BJ (cell line): ENCODE results near the gene HAO1. TPM values are rescaled to one million over a fixed set of nuclear protein-coding genes. Genes with fewer than 3 reads are reported as not detected.

Experiments used
- CTCF ChIA-PET: fragments of 350-600 bp; formaldehyde crosslinking; extraction: SDS; loops from one replicate; lab custom pipeline; 2021; ENCODE audit warnings: antibody characterized with exemption, inconsistent platforms; lab: Yijun Ruan, JAX
- POLR2A ChIA-PET: fragments of 300-600 bp; sonication (Branson Sonifier 250); formaldehyde crosslinking; extraction: SDS; loops from one replicate; lab custom pipeline; 2021; ENCODE audit warnings: antibody characterized with exemption; lab: Charles Lee
- DNase-seq: peaks from one replicate; pipeline ENCODE4 v3.0.0-alpha.2; 2011; ENCODE audit warnings: low read depth
- H3K27me3 ChIP-seq: 2 replicates; pipeline ENCODE4 v1.6.0; 2011; ENCODE audit warnings: low read length; ENCODE audit not compliant: control insufficient read depth, insufficient read depth
- H3K36me3 ChIP-seq: 2 replicates; pipeline ENCODE4 v1.5.1; 2011; ENCODE audit warnings: low read length; ENCODE audit not compliant: control insufficient read depth, insufficient read depth
- H3K4me3 ChIP-seq: 2 replicates; pipeline ENCODE4 v1.5.1; 2011; ENCODE audit warnings: low read depth, mild to moderate bottlenecking, control low read depth, low read length
- polyA minus RNA-seq: library from RNA; depleted of rRNA, polyadenylated mRNA; stranded (reverse); fragments of >200 nt; gene quantifications from 2 replicates; pipeline ENCODE4 v1.2.3, GENCODE V29; 2011; rRNA and poly(A)+ RNA removed
- polyA plus RNA-seq: library from polyadenylated mRNA; depleted of rRNA; stranded (reverse); fragments of >200 nt; gene quantifications from 2 replicates; pipeline ENCODE4 v1.2.3, GENCODE V29; 2011; rRNA removed
- TF ChIP-seq, protein P1 (sequence below): IDR thresholded peaks from 2 replicates; pipeline ENCODE4 v1.5.1; 2011; ENCODE audit warnings: low read depth, mild to moderate bottlenecking, control low read depth, inconsistent platforms, low read length, moderate library complexity; ENCODE audit not compliant: insufficient read depth

The HAO1 gene
- not detected in 2 replicates for polyA plus RNA-seq
- polyA minus RNA-seq = not detected in 2 replicates

DNA sequence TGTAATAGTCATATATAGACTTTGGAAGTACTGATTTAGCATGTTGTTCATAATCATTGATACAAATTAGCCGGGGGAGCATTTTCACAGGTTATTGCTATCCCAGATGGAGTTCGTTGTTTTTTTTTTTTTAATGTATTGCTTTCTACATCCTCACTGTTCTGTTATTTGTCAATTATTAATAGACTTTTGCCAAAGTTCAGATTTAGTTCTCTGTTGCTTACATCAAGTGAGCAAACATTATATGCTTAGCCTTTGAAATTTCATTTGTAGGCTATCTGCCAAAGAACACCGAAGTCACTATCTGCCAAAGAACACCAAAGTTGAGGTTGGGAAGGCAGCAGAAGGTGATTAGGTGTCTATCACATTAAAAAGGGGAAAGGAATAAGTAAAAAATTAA is at the start of gene HAO1:
Gene HAO1, minus strand, starts transcription at position 118 of the 400 bp plus-strand sequence. Its CDS starts 36 bp downstream, at position 82.
- CTCF ChIA-PET = no interaction called here
- POLR2A ChIA-PET = no interaction called here
- Histone ChIP-seq H3K36me3 (no peaks in the 10 kb centered on the region), H3K27me3 (no peaks in the 10 kb centered on the region; the same call in 1 of the 2 replicates), H3K4me3 (no peak within 1 kb of the TSS)
- TF ChIP-seq, protein P1, sequence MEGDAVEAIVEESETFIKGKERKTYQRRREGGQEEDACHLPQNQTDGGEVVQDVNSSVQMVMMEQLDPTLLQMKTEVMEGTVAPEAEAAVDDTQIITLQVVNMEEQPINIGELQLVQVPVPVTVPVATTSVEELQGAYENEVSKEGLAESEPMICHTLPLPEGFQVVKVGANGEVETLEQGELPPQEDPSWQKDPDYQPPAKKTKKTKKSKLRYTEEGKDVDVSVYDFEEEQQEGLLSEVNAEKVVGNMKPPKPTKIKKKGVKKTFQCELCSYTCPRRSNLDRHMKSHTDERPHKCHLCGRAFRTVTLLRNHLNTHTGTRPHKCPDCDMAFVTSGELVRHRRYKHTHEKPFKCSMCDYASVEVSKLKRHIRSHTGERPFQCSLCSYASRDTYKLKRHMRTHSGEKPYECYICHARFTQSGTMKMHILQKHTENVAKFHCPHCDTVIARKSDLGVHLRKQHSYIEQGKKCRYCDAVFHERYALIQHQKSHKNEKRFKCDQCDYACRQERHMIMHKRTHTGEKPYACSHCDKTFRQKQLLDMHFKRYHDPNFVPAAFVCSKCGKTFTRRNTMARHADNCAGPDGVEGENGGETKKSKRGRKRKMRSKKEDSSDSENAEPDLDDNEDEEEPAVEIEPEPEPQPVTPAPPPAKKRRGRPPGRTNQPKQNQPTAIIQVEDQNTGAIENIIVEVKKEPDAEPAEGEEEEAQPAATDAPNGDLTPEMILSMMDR = no peak
- DNase-seq = no peak

DNA sequence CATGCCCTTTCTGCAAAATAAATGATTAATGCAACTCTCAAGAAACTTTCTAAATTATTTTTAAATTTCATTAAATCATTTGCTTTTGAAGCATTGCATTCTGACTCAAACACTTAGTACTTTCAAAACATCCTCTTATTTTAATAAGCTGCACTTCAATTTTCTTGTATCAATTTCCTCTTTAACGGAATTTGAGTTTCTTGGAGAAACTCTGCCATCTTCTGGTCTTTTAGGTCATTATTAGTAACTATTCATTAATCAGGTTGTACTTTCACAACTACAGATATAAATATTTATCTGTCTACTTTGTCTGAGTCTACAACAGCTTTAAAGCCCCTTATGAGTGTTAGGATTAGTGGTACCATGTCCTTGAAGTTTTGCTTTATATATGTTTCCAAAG is 49.1 kb upstream of the HAO1 start:
- no peak for DNase-seq
- CTCF ChIA-PET = interaction anchor here (1.4 to 3.3 kb wide), 3 partner anchors 9 to 52 kb away, joined by 3 to 19 read pairs (median 7); no protein-coding TSS in a partner anchor
- POLR2A ChIA-PET = no interaction called here
- Histone ChIP-seq H3K4me3 (no peak overlapping the region), H3K27me3 (no peaks in the 10 kb centered on the region), H3K36me3 (no peaks in the 10 kb centered on the region; the same call in 1 of the 2 replicates)
- TF ChIP-seq, protein P1 = no peak

DNA sequence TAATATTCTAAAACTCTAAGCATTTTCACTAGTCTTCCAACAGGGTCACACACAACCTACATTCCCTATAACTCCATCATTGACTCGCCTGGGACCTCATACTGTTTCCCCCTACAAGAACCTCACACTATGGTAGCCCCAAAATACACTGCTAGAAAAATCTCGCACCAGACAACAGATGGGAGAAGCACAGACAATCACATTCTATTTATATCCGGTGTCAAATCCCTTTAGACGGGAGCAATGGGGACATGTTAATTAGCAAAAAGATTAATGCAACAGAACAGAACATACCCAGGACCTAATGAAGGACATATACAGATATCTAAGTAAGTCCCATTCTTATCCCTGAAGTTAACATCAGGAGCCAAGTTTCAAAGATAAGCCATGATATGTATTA is 45.7 kb upstream of the HAO1 start:
- TF ChIP-seq, protein P1 = no peak
- ChIA-PET POLR2A (no interaction called here), CTCF (no interaction called here)
- Histone ChIP-seq H3K36me3 (peaks cover 1% of the 10 kb centered on the region; the same call in 1 of the 2 replicates), H3K27me3 (no peaks in the 10 kb centered on the region), H3K4me3 (no peak overlapping the region)
- no peak for DNase-seq

DNA sequence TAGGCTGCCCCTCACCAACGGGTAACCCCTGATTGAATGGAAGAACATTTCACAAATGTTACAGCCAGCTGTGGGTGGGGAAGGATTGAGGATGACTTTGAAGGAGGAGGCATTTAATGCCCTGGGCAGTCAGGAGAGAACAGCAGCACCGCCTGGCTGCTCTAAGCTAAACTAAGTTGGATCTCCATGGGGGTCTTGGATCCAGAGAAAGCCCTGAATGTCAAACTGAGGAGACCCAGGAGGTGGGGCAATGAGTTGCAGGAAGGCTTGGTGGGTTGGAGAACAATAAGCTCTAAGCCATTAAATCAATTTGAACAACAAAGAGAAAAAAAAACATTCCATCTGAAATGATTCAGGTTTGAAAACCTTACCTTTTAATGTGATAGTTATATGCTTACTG is 43.9 kb upstream of the HAO1 start:
- DNase-seq = no peak
- H3K36me3 ChIP-seq = peaks cover 1% of the 10 kb centered on the region; the same call in 1 of the 2 replicates
- CTCF ChIA-PET = interaction anchor here (0.9 to 3.1 kb wide), 3 partner anchors 11 to 738 kb away, joined by 4 to 11 read pairs (median 5); no protein-coding TSS in a partner anchor

DNA sequence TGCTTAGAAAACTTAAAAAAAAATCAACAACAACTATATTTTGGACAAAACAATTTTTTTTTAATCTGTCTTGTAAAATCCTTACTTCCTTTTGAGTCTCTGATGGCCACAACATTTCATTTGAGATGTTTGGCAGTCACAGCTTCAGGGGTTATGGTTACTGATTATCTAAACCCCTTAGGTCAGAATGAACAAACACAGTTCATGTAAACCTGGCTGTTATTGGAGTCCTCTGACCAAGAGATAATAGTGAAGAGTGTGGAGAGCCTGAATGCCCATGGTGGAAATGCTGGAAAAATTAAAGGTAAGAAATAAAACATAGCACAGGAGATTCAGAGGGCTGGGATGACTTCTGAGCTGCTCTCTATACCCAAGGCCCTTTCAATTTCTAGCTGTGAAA is 41.1 kb upstream of the HAO1 start:
- TF ChIP-seq, protein P1 = no peak
- Histone ChIP-seq H3K27me3 (no peaks in the 10 kb centered on the region), H3K36me3 (peaks cover 1% of the 10 kb centered on the region; the same call in 1 of the 2 replicates), H3K4me3 (no peak overlapping the region)
- POLR2A ChIA-PET = no interaction called here
- CTCF ChIA-PET = interaction anchor here (0.7 to 3.1 kb wide), 7 partner anchors 8 to 741 kb away, joined by 4 to 12 read pairs (median 10); no protein-coding TSS in a partner anchor
- no peak for DNase-seq

More for the DNA sequence above, 43.9 kb upstream of the HAO1 start:
- TF ChIP-seq, protein P1 = no peak
- no peaks in the 10 kb centered on the region for H3K27me3 ChIP-seq
- POLR2A ChIA-PET = no interaction called here
- H3K4me3 ChIP-seq = no peak overlapping the region
